NCI-H146 treated with DMSO at 0.1 percent for 48 hours (cell line): Measurements from ENCODE around the gene FUNDC1.
"Not testable (repeated sequence)": the region's sequence is repeated elsewhere in the genome, so short reads cannot be mapped to it uniquely, and the experiment has no call there.

ENCODE experiments used
- DNase-seq: peaks from one replicate; lab custom pipeline; 2025; ENCODE audit not compliant: unreplicated experiment; lab: John Stamatoyannopoulos, UW

Gene FUNDC1, protein sequence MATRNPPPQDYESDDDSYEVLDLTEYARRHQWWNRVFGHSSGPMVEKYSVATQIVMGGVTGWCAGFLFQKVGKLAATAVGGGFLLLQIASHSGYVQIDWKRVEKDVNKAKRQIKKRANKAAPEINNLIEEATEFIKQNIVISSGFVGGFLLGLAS

DNA sequence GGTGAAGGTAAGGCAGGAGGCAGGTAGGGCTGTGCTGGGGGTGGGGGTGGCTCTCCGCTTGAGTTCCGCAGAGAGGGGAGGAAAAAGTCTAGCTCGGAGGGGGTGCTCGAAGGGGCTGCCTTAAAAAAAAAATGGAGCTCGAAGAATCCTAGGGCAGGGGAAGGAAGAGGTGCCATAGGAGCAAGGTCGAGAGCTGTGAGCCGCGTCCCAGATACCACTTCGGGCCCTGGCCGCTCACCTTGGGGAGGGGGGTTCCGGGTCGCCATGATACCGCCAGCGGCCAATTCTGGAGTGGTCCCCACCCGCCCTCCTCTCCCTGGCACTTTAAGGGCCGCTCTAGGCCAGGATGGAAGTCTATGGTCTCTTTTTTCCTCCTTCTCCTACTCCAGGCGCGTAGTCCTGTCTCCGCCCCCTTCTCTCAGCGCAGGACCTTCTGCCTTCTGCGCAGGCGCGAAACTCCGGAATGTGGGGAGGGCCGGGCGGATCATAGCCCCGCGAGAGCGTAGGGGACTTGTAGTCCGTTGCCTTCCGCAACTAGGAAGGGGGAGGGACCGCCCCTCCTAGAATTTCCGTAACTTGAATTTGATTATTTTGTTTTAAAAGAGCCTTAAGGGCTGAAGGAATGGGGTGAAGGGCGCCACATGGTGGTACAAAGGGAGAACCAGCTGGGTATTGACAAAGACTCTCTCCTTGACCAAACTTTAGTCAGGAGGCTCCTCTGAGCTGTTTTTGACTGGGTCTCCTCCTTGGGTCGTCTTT lies at the start of gene FUNDC1:
FUNDC1 (minus strand) TSS at position 293 of the 759 bp plus-strand sequence; CDS start at position 266, 27 bp downstream.
- peak; percentile 90 for DNase-seq

DNA sequence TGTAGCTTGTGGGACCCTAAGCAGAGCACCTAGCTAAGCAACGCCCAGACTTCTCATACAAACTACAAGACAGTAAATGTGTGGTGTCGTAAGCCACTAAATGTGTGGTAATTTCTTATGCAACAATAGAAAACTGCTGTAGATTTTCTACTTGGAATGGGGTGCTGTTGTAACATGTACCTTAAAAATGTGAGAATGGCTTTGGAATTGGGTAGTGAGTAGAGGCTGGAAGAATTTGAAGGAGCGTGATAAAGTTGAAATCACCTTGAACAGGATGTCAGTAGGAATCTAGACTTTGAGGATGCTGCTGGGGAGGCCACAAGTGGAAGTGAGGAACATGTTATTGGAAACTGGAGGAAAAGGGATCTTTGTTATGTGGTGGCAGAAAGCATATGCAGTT lies 43.2 kb upstream of the FUNDC1 start:
- no peak for DNase-seq

DNA sequence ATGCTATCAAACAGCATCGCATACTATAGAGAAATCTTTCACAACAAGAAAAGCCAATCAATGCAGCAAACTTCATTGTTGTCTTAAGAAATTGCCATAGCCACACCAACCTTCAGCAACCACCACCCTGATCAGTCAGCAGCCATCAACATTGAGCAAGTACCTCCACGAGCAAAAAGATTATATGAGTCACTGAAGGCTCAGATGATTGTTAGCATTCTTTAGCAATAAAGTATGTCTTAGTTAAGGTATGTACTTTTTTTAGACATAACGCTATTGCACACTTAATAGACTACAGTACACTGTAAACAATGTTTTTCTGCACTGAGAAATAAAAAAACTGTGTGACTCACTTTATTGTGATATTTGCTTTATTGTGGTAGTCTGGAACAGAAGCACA lies 37.8 kb upstream of the FUNDC1 start:
- no peak for DNase-seq

DNA sequence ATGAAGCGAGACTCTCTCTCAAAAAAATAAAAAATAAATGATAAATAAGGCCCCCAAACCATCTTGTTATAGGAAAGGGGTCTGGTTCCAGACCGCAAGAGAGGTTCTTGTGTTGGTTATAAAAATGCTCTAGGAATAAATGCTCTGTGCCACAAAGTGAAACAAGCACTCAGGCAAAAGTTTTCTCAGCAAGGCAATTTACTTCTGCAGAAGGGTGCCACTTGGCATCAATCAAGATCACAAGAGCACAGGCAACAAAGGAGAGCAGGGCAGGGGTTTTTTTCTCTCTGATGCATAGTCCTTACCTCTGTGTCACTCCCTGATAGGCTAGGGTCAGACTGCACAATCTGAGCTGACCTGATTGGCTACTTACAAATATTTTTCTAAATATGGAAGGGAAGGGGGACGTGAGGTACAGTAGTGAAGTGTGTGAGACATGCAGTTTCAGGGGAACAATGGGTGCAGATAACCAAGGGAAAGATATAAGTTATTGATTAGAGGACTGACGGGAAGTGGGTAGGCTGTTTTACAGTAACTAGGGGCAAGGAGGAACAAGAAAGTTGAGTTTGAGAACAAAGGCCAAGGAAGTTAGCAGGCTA lies 29.8 kb upstream of the FUNDC1 start:
- no peak for DNase-seq

DNA sequence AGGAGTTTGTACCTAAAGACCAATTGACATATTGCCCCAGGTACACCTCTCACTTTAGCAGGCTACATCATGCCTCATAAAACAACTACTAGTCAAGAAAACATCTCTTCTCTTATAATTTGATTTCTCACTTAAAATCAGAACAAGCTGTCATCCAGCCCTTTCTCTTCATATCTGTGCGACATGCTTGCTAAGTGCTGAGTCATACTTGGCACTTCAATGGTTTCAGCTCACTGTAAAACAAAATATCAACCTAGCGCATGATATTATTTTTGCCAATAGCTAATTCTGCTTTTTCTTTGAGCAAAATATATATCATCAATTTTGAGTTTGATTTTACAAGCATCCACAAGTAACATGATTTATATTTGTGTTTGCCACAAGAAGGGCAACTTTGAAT lies 27.9 kb upstream of the FUNDC1 start:
- DNase-seq, result no peak

DNA sequence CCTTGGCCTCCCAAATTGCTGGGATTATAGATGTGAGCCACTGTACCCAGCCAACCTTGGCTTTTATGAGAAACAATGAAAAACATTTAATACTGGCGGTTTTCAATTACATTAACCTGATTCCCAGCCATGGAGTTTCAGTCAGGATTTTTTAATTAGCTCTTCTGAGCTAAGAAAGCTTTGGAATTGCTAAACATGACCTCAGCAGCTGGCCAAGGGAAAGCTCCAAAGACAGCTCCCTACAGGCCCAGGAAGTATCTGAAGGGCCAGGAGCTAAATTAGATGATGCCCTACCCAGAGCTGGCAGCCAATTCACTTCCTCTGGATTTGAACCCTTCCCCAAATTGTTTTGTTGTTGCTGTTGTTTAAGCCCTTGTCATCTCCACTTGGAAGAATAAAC lies 26.5 kb upstream of the FUNDC1 start:
- DNase-seq, result no peak

DNA sequence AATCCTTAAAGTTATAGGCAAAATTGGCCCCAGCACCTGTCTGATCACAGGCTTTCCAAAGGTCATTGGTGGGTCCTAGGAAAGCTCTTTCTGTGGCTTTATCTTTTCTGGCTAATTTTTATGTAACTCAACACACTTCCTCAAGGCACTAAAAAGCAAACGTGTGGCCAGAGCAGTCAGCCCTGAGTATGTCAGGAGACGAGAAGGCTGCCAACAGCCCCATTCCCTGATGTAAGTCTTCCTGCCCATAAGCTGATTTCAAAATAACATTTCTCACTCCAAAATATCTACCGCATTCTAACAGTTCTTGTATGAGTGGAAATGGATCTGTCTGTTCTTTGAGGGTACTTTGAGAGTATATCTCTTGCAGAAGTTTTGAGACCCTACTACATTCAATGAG lies 25.5 kb upstream of the FUNDC1 start:
- no peak for DNase-seq

DNA sequence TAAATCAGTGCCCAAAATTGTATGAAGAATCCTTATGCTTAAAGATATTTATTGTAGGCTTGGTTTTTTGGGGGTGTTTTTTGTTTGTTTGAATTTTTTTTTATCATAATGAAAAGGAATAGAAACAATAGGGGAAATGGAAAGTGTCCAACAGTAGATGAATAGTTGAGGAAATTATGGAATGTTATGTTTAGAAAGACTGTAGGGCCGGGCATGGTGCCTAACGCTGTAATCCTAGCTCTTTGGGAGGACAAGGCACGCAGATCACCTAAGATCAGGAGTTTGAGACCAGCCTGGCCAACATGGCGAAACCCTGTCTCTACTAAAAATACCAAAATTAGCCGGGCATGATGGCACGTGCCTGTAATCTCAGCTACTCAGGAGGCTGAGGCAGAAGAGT lies 19.2 kb upstream of the FUNDC1 start:
- not testable (repeated sequence) for DNase-seq

DNA sequence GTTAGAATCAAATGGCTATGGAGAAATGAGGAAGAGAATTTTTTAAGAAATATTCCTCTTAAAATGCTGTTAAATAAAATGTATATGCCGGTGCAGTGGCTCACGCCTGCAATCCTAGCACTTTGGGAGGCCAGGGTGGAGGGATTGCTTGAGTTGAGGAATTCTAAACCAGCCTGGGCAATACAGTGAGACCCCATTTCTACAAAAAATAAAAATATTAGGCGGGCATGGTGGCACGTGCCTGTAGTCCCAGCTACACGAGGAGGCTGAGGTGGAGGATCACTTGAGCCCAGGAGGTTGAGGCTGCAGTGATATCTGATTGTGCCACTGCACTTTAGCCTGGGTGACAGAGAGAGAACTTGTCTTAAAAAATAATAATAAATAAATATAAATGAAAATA lies 7.9 kb upstream of the FUNDC1 start:
- DNase-seq, result no peak

DNA sequence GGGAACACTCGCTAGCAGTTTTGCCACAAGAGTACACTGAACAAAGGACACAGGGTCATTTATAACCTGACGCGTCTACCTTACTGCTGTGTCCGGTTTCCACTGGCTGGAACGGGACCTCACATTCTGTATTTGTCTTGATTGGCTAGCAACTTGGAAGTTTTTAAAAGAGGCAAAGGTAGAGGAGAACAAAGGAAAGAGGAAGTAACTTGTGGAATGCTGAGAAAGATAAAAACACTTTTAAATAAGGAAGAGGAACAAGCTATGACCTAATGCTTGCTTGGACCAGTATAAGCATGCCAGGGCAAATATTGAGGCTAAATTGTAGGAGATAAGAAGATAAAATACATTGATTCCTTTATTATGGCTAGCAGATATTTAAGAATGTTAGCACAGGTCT lies 2.8 kb upstream of the FUNDC1 start:
- DNase-seq, result not testable (repeated sequence)

DNA sequence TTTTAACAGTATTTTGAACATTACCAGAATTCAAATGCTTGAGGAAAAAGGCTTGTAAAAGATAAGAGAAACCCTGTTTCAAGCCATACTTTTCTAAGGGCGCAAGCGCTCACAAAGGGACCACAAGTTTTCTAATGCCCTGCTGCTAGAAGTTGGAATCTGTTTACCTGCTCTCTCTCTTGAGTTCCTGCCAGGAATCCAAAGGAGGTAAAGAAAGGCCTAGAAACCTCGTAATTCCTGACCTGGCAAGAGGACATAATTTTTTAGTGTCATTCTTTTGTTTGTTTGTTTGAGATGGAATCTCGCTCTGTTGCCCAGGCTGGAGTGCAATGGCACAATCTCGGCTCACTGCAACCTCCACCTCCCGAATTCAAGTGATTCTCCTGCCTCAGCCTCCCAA lies 1.4 kb upstream of the FUNDC1 start:
- no peak for DNase-seq

DNA sequence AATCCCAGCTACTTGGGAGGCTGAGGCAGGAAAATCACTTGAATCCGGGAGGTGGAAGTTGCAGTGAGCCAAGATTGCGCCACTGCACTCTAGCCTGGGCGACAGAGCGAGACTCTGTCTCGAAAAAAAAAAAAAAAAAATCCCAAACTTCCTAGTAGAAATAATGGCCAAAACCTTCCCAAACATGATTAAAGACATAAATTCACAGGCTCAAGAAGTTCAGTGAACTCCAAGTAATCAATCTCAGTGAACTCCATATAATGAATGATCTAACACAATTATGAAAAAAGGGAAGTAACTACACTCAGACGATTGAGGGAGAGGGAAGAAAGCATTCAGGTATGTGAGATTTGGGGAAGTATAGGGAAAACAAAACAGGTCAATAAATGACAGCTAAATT lies 6.5 kb downstream of the FUNDC1 start:
- DNase-seq, result no peak

DNA sequence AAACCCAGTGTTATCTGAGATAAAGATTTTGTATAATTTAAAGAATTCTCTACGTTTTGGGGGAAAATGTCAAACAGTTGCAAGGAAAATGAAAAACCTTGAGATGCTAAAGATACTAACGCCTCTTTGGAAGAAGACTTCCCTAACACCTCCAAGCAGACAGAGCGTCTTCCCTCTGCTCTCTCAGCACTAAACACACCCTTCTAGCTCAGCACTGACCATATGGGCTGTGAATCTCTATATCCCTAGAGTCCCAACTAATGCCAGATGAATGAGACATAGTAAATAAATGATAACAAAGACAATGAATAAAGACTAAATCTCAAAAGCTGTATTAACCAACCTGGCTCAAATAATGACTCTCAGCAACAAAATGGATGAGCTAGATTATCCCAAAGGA lies 13.3 kb downstream of the FUNDC1 start:
- no peak for DNase-seq

DNA sequence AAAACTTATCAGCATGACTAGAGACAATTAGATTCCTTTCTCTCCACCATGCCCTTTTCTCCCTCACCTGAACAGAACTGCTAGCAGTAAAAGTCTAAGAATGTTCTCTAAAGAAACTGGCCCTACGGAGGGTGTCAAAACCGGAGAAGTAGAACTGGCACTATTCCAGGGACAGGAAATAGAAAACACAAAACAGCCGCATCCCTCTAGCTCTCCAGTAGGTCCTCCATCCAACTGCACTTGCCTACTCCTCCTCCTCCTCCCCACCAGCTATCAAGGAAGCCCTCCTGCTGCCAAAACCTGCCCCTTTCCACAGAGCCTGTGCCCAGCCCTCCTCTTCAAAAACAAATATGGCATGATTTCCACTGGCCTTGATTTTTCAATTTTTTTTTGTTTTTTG lies 28.4 kb downstream of the FUNDC1 start:
- no peak for DNase-seq

DNA sequence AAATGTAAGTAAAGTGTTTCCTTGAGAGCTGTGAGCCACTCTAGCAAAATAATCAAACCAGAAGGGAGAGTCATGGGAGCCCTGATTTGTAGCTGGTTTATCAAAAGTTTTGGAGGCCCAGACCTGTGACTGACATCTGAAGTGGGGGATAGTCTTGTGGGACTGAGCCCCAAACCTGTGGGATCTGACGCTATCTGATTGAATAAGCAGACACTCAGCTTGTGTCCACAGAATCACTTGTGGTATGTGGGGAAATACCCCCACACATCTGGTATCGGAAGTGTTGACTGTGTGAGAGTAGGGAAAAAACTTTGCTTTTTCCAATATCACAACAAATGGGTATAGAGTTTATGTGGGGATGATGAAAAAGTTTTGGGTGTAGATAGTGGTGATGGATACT lies 35.4 kb downstream of the FUNDC1 start:
- no peak for DNase-seq

DNA sequence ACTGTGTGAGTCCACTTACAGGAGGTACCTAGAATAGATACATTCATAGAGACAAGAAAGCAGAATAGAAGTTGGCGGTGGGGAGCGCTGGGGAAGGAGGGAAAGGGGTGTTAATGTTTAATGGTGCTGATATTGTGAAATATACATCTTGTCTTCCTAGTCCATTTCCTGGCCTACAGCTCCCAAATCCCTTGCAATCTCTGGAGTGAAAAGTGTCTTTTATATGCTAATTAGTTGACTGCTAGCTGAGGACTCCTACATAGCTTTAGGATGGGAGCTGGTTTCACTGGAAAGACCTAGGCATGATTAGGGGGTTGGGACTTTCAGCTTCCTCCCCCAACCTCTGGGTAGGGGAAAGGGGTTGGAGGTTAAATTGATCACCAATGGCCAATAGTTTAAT lies 36.0 kb downstream of the FUNDC1 start:
- no peak for DNase-seq

DNA sequence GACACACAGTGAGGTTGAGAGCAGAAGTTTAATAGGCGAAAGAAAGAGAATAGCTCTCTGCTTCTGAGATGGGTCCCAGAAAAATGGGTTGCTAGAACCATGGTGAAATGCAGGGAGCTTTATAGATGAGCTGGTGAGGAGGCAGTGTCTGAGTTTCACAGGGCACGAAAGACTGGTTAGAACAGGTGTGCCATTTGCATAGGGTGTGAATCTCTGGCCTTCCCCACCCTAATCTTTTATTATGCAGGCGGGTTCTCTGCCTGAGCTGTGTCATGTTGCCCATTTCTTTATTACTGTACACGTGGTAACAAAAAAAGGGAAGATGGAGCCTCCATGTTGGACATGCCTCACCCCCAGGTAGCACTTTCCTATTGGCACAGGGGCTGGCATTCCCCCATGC lies 39.1 kb downstream of the FUNDC1 start:
- DNase-seq, result no peak

DNA sequence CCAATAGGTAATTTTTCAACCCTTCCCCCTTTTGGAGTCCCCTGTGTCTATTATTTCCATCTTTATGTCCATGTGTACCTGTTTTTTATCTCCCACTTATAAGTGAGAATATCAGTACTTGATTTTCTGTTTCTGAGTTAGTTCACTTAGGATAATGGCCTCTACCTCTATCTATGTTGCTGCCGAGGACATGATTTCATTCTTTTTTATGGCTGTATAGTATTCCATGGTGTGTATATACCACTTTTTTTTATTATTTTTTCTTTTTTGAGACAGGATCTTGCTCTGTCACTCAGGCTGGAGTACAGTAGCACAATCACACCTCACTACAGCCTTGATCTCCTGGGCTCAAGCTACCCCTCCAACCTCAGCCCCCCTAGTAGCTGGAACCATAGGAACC lies 47.6 kb downstream of the FUNDC1 start:
- DNase-seq, result no peak

DNA sequence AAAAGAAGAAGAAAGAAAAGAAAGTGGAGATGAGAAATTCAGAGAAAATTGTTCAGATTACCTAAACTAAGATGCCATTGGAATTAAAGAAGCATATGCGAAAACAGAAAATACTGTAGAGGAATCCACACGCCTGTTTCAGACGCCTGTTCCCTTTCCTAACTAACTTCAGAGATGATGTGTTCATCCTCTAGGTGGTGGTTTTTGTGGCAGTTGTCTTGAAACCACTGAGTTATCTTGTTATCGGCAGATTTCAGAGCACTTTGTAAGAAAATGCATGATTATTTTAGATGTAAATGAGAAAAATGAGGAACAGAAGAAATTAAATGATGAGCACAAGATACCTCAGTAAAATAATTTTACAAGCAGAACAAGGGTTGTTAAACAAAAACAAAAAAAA lies 48.3 kb downstream of the FUNDC1 start:
- no peak for DNase-seq

DNA sequence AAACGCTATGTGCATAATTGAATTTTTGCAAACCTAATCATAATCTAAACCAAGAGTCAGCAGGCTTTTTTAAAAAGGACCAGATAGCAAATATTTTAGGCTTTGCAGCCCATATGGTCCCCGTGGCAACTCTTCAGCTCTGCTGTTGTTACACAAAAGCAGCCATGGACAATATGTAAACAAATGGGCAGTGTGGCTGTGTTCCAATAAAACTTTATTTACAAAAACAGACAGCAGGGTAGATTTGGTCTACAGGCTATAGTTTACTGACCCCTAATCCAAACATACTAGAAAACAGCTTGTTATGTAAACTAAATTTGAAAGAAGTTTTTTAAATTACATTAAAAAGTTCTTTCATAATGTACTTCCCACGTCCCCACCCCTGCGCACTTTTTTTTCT lies 53.1 kb downstream of the FUNDC1 start:
- no peak for DNase-seq

DNA sequence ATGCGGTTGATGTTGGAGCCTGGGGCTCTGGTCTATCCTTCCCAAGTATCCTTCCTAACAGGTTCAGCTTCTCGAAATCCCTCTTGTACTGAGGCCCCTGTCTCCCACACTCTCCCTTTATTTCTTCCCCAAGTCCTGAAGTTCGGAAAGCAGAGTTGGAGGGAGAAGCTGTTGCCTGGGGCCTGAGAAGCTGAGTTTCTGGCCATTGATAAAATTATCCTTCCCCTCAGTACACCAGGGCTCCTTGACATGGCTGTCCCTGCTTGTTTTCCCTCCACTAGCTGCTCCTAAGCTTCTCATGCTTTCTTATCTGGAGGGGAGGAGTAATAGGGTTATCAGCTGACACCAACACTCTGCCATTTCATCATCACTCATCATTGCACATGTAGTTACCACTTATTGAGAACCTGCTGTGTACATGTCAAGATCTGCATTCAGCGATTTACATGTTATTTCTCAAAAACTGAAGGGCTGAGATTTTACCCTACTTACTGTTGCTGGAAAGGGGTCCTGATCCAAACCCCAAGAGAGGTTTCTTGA lies 58.0 kb downstream of the FUNDC1 start:
- no peak for DNase-seq

DNA sequence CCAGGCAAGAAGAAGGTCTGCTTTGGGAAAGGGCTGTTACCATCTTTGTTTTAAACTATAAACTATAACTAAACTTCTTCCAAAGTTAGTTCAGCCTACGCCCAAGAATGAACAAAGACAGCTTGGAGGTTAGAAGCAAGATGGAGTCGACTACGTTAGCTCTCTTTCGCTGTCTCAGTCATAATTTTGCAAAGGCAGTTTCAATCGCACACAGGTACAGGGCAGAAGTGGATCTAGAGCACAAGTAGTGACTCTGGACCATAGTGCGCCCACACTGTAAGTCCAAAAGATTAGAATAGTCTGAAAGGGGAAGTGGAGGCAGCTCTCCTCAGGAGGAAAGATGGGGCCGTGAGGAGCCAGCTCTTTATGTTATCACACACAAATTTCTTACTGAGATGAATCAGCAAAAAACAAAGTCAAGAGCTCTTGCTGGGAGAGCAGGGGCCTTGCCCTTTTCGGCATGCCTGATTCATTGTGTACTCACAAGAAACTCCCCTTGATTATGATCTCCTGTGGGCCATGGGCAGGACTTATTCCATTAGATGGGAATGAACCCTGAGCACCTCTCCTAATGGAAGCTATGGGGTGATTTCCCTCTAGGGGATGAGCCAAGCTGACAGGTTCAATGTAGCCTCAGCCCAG lies 58.6 kb downstream of the FUNDC1 start:
- no peak for DNase-seq
